Breast epithelium (tissue), 3 donors: ENCODE data around the gene TIGIT.

Experiments
- CTCF ChIP-seq, 3 donors: fragments of 450-650 bp; IDR thresholded peaks; one replicate each; pipeline ENCODE4 v1.5.1; 2016 to 2017; ENCODE audit warnings: antibody characterized with exemption in 3 of 3, mild to moderate bottlenecking in 3 of 3, moderate library complexity in 3 of 3
- POLR2A ChIP-seq: fragments of 450-650 bp; IDR thresholded peaks from one replicate; pipeline ENCODE4 v1.6.1; 2016; ENCODE audit warnings: antibody characterized with exemption, mild to moderate bottlenecking, moderate library complexity

DNA sequence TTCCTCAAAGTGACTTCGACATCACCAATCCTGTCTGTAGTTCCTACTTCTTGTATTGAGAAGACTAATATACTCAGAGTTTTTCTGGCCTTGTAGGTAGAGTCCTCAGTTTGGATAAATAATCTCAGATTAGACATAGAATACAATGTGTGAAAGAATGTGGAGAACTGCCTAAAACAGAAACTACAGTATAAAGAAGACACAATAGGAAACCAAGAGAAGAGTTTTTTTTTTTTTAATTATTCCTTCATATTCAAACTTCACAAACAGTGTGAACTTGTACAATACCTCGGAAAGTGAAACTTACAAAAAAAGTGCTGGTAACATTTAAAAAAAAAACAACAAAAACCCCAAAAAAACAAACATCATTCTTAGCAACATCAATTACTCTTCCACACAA lies 20.5 kb downstream of the TIGIT start:
- TF ChIP-seq CTCF (IDR thresholded peaks at IDR 0.05) (no peak), POLR2A (no peak)
